Neuron (in vitro differentiated cells): Measurements from ENCODE around the gene SPATA12.

Experiments used
- H2AFZ ChIP-seq: one replicate; pipeline ENCODE4 v1.6.1; 2013; ENCODE audit warnings: low read depth, mild to moderate bottlenecking, inconsistent platforms, low read length, moderate library complexity
- H3K27me3 ChIP-seq: one replicate; pipeline ENCODE4 v1.6.1; 2013; ENCODE audit warnings: low read length; ENCODE audit not compliant: insufficient read depth
- H3K36me3 ChIP-seq: one replicate; pipeline ENCODE4 v1.6.1; 2013; ENCODE audit warnings: low read length; ENCODE audit not compliant: insufficient read depth
- H3K4me1 ChIP-seq: one replicate; pipeline ENCODE4 v1.6.1; 2013; ENCODE audit warnings: low read length; ENCODE audit not compliant: insufficient read depth
- H3K4me3 ChIP-seq: 2 replicates; pipeline ENCODE4 v1.5.1; 2013; ENCODE audit warnings: mild to moderate bottlenecking, low read length, moderate library complexity
- H3K9me3 ChIP-seq: one replicate; pipeline ENCODE4 v1.6.1; 2013; ENCODE audit warnings: low read length

The SPATA12 gene

DNA sequence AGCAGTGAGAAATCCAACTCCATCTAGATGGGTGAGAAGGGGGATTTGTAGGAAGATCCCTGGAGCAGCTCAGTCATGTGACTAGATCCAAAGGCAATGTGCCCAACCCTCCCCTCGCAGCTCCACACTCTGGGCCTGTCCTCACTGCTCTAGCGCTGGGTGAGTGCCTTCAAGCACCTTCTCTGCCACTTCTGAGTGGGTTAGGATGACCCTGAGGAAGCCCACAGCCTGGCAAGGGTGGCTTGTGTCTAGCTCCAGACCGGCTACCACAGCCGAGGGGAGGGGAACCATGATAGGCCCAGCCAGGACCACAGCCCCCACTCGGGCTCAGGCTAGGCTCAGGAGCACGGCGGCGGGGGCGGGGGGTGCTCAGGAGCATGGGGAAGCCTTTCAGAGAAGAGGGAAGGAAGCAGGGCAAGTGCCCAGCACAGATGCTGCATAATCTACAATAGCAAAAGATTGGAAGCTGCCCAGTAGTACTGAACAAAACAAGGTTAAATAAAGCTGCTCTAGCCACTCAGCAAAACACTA lies 1.7 kb downstream of the SPATA12 start:
- peaks cover 10% of the 10 kb centered on the region for H3K4me1 ChIP-seq
- no peaks in the 10 kb centered on the region for H3K27me3 ChIP-seq
- no peak overlapping the region for H2AFZ ChIP-seq
- no peaks in the 10 kb centered on the region for H3K9me3 ChIP-seq
- H3K4me3 ChIP-seq = no peak overlapping the region
- H3K36me3 ChIP-seq = no peaks in the 10 kb centered on the region

DNA sequence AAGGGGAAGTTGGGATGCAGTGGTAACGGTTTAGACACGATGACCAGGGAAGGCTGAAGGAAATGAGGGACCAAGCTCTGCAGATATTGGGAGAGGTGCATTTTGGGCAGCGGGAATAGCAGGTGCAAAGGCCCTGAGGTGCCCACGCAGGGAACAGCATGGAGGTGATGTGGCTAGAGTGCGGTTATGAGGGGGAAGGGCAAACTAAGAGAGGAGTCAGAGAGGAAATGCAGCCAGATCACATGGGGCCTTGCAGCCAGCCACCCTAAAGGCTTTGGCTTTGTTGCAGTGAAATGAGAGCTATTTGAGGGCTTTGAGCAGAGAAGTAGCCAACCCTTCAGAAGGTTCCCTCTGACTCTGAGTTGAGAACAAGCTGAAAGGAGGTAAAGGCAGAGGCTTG lies 2.6 kb downstream of the SPATA12 start:
- no peak overlapping the region for H2AFZ ChIP-seq
- no peaks in the 10 kb centered on the region for H3K27me3 ChIP-seq
- no peak overlapping the region for H3K4me3 ChIP-seq
- H3K4me1 ChIP-seq = peaks cover 10% of the 10 kb centered on the region
- no peaks in the 10 kb centered on the region for H3K36me3 ChIP-seq
- no peaks in the 10 kb centered on the region for H3K9me3 ChIP-seq

DNA sequence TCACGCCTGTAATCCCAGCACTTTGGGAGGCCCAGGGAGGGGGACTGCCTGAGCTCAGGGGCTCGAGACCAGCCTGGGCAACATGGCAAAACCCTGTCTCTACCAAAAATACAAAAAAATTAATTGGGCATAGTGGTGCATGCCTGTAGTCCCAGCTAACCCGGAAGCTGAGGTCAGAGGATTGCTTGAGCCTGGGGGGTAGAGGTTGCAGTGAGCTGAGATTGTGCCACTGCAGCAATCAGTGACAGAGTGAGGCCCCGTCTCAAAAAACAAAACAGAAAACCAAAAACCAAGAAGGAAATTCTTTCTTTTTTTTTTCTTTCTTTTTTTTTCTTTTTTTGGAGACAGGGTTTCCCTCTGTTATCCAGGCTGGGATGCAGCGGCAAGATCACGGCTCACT lies 3.5 kb downstream of the SPATA12 start:
- H3K4me1 ChIP-seq = peaks cover 17% of the 10 kb centered on the region
- no peaks in the 10 kb centered on the region for H3K27me3 ChIP-seq
- no peak overlapping the region for H3K4me3 ChIP-seq
- H2AFZ ChIP-seq = no peak overlapping the region
- H3K9me3 ChIP-seq = no peaks in the 10 kb centered on the region
- no peaks in the 10 kb centered on the region for H3K36me3 ChIP-seq

DNA sequence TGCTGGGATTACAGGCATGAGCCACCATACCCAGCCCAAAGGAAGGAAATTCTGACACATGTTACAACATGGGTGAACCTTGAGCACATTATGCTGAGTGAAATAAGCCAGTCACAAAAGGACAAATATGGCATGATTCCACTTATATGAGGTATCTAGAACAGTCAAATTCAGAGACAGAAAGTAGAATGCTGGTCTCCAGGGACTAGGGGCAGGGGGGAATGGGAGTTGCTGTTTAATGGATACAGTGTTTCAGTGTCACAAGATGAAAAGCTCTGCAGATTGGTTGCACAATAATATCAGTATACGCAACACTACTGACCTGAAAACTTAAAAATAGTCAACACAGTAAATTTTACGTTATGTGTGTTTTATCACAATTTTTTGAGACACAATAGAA lies 4.1 kb downstream of the SPATA12 start:
- no peaks in the 10 kb centered on the region for H3K9me3 ChIP-seq
- peaks cover 17% of the 10 kb centered on the region for H3K4me1 ChIP-seq
- no peaks in the 10 kb centered on the region for H3K36me3 ChIP-seq
- H3K27me3 ChIP-seq = no peaks in the 10 kb centered on the region
- H2AFZ ChIP-seq = no peak overlapping the region
- no peak overlapping the region for H3K4me3 ChIP-seq

DNA sequence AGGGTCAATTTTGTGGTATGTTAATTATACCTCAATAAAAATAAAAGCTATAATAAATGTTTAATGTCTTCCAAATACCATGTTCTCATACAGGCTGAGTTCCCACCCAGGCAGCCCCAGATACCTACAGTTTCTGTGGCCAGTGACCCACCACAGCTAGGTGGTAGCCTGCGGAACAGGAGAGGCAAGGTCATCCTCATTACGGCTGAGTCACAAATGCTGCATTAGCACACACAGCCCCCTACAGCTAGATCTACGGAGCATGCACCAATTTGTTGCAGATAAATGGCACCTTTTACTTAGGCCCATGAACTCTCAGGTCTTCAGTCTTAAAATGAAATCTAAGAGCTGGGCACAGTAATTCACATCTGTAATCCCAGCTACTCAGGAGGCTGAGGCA lies 5.1 kb downstream of the SPATA12 start:
- no peak overlapping the region for H3K4me3 ChIP-seq
- H3K9me3 ChIP-seq = no peaks in the 10 kb centered on the region
- no peaks in the 10 kb centered on the region for H3K36me3 ChIP-seq
- peaks cover 11% of the 10 kb centered on the region for H3K4me1 ChIP-seq
- H3K27me3 ChIP-seq = no peaks in the 10 kb centered on the region
- H2AFZ ChIP-seq = no peak overlapping the region

DNA sequence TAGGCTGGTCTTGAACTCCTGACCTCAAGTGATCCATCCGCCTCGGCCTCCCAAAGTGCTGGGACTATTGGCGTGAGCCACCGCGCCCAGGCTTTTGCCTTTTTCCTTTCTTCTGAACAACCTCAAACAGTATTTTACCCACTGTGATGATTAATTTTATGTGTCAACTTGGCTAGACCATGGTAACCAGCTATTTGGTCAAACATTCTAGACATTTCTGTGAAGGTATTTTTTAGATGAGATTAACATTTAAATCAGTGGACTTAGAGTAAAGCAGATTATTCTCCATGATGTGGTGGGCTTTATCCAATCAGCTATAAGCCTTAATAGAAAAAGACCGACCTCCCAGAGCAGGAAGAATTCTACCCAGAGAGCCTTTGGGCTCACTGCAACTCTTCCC lies 6.0 kb downstream of the SPATA12 start:
- Histone ChIP-seq H2AFZ (no peak overlapping the region), H3K27me3 (no peaks in the 10 kb centered on the region), H3K36me3 (no peaks in the 10 kb centered on the region), H3K4me3 (no peak overlapping the region), H3K9me3 (no peaks in the 10 kb centered on the region), H3K4me1 (peaks cover 10% of the 10 kb centered on the region)

DNA sequence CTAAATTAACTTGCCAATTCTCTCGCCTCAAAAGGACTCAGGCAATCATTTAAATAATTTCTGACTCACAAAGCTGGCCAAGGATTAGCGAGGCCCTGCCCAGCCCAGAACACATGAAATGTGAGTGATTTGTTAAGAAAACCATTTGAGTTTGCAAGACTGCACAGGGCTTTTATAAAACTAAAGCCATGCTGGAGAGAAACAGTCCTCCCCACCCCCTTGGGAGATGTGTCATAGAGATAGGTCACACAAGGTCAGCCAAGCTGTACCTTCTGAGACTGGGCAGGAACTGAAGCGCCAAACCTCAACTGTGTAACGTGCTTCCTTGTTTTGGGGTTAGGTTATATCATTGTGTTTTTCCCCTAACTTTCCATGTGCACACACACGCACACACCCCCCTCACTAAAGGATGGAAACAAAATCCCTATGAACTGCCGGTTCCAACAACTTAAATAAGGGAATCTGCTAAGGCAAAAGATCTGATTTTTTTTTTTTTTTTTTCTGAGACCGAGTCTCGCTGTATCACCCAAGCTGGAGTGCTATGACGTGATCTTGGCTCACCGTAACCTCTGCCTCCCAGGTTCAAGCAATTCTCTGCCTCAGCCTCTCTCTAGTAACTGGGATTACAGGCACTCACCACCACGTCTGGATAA lies 8.1 kb downstream of the SPATA12 start:
- H3K9me3 ChIP-seq = no peaks in the 10 kb centered on the region
- H2AFZ ChIP-seq = no peak overlapping the region
- no peaks in the 10 kb centered on the region for H3K27me3 ChIP-seq
- H3K4me1 ChIP-seq = peaks cover 10% of the 10 kb centered on the region
- H3K4me3 ChIP-seq = no peak overlapping the region
- no peaks in the 10 kb centered on the region for H3K36me3 ChIP-seq

DNA sequence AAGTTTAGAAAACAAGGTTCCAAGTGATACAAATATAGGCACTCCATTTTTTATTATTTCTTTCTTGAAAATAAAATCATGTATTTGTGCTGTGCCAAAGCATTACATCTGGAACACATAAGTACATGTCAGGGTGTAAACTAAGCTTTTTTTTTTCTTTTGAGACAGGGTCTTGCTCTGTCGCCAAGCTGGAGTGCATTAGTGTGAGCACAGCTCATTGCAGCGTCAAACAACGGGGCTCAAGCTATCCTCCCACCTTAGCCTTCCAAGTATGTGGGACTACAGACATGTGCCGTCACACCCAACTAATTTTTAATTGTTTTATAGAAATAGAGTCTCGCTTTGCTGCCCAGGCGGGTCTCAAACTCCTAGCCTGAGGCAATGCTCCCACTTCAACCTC lies 9.0 kb downstream of the SPATA12 start:
- no peaks in the 10 kb centered on the region for H3K27me3 ChIP-seq
- H2AFZ ChIP-seq = no peak overlapping the region
- H3K36me3 ChIP-seq = no peaks in the 10 kb centered on the region
- H3K9me3 ChIP-seq = no peaks in the 10 kb centered on the region
- no peak overlapping the region for H3K4me3 ChIP-seq
- H3K4me1 ChIP-seq = peaks cover 6% of the 10 kb centered on the region

DNA sequence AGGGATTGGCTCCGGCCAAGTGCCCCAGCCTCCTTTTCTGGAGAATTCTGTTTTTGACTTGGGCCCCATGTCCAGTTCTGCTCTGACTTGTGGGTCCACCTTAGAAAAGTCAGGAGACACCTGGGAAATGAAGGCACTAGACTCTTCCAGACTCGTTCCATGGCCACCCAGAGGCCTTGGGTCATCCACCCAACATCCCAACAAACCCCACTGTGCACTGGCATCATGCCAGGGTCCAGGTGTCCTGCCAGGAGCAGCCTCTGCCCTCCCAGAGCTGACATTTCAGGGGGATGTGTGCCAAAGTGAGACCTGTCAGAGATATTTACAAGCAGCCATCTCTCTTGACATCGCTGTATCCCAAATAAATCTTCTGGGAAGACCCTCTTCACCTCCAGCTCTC lies 13.2 kb downstream of the SPATA12 start:
- H3K4me1 ChIP-seq = peaks cover under 1% of the 10 kb centered on the region
- H2AFZ ChIP-seq = no peak overlapping the region
- H3K36me3 ChIP-seq = no peaks in the 10 kb centered on the region
- H3K4me3 ChIP-seq = no peak overlapping the region
- H3K9me3 ChIP-seq = no peaks in the 10 kb centered on the region
- peaks cover 7% of the 10 kb centered on the region for H3K27me3 ChIP-seq

DNA sequence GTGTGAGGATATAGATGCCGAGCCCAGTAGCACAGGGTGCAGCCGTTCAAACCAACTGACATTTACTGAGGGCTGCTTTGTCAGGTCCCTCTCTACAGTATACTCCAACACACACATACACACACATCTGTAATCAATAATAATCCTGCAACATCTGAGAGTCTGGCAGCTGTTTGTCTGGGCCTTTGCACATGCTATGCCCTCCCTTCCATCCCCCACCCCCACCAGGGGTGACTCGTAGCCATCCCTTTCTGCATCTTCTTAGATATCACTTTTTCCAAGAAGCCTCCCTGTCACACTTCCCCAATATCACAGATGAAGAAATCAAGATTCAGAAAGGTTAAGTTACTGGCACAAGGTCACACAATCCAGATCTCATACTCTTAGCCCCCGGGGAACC lies 13.7 kb downstream of the SPATA12 start:
- H3K9me3 ChIP-seq = no peaks in the 10 kb centered on the region

DNA sequence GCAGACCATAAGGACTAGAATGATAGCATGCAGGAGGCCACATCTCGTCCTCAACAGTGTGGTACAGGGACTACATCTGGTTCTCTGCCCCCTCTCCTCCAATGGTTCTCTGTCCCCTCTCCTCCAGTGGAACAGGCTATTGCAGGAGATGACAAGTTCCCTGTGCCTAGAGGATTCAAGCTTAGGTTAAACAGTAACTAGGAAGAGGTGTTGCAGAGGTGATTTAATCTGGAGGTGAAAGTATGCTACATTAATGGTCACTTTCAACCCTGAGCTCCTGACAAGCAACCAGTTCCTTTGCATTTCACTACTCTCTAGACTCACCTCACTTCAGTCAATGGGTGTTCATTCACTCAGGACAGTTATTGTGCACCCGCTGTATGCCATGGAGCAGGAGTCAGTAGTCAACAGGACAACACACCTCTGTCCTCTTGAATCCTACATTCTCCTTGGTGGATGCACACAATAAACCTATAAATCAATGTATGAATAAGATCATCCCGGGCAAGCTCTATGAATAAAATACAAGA lies 16.0 kb downstream of the SPATA12 start:
- no peaks in the 10 kb centered on the region for H3K36me3 ChIP-seq
- peaks cover 7% of the 10 kb centered on the region for H3K27me3 ChIP-seq
- no peaks in the 10 kb centered on the region for H3K9me3 ChIP-seq
- no peak overlapping the region for H2AFZ ChIP-seq
- no peaks in the 10 kb centered on the region for H3K4me1 ChIP-seq
- H3K4me3 ChIP-seq = no peak overlapping the region

More for the DNA sequence above, 13.7 kb downstream of the SPATA12 start:
- H3K36me3 ChIP-seq = no peaks in the 10 kb centered on the region
- no peak overlapping the region for H3K4me3 ChIP-seq
- no peaks in the 10 kb centered on the region for H3K4me1 ChIP-seq
- H3K27me3 ChIP-seq = peaks cover 7% of the 10 kb centered on the region
- H2AFZ ChIP-seq = no peak overlapping the region

DNA sequence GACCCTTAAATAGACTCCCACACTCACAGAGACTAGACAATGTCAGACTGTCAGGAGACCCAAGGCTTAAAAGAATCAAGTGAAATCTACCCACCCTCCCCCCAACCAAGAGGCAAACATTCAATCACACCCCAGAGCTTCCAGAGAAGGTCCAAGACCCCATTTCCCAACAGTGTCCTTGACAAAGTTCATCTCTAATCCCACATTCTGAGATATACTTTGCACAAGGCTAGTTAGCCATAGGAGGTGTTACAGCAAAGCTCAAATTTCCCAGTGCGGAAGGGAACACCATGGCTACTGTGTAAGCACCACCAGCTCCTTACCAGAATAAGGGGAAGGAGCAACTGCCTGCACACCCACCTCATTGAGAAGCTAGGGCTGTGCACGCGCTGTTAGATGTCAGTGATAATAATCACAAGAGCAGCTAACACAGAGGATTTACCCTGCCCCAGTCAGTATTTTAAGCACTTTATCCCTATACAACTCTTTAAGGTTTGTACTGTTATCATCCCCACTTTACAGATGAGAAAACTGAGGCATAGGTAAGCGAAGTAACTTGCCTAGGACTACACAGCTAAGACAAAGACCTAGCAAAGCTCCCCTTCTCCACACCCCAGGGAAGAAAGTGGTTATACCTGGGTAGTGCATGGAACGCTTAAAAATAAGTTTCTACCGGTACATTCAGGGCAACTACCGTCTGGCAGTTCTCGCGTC lies 17.3 kb downstream of the SPATA12 start:
- Histone ChIP-seq H3K4me3 (peak overlapping the region; percentile 75), H3K9me3 (no peaks in the 10 kb centered on the region), H3K4me1 (no peaks in the 10 kb centered on the region), H2AFZ (no peak overlapping the region), H3K27me3 (peaks cover 7% of the 10 kb centered on the region), H3K36me3 (no peaks in the 10 kb centered on the region)

DNA sequence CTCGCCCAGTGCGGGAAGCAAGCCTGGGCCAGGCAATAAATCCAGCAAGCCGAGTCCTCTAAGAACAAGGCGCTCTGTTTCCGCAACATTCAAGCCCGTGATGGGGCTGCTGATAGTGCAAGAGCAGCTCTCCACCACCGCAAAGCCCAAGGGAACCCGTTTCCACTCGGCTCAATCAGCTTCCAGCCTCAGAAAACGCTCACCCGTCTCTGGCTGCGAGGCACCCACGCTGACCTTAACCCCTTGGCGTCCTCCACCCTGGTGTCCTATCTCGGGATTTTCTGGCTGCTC lies 17.8 kb downstream of the SPATA12 start:
- no peaks in the 10 kb centered on the region for H3K4me1 ChIP-seq
- H3K27me3 ChIP-seq = peaks cover 7% of the 10 kb centered on the region
- H3K4me3 ChIP-seq = peak overlapping the region; percentile 75
- H2AFZ ChIP-seq = peak overlapping the region; percentile 94
- H3K9me3 ChIP-seq = no peaks in the 10 kb centered on the region
- H3K36me3 ChIP-seq = no peaks in the 10 kb centered on the region
